HG03521 (cell line): ENCODE results near the gene SPATA31C1.
"Not testable (repeated sequence)": the region's sequence is repeated elsewhere in the genome, so short reads cannot be mapped to it uniquely, and the experiment has no call there.

ENCODE experiments used
- ATAC-seq: cut with Tn5 transposase; IDR thresholded peaks from one replicate; pipeline ENCODE4 v1.9.1; 2021; ENCODE audit warnings: mild to moderate bottlenecking, moderate library complexity; ENCODE audit not compliant: unreplicated experiment

The SPATA31C1 gene

GRCh38 chr9:87917662-87918061 lies at the start of gene SPATA31C1:
Gene SPATA31C1 (plus strand): TSS chr9:87917962.
- ATAC-seq, result not testable (repeated sequence)

GRCh38 chr9:87868175-87868574 lies 49.6 kb upstream of the SPATA31C1 start:
- no peak for ATAC-seq

GRCh38 chr9:87868635-87869034 lies 49.1 kb upstream of the SPATA31C1 start:
- ATAC-seq, result no peak

- ATAC-seq, result no peak
Observed at GRCh38 chr9:87869082-87869481, 48.7 kb upstream of the SPATA31C1 start.

- ATAC-seq, result no peak
Observed at GRCh38 chr9:87871425-87872078, 46.2 kb upstream of the SPATA31C1 start.

- no peak for ATAC-seq
Observed at GRCh38 chr9:87872079-87872624, 45.6 kb upstream of the SPATA31C1 start.

GRCh38 chr9:87873607-87874303 lies 44.0 kb upstream of the SPATA31C1 start:
- ATAC-seq, result no peak

- no peak for ATAC-seq
Observed at GRCh38 chr9:87874304-87874623, 43.5 kb upstream of the SPATA31C1 start.

GRCh38 chr9:87875060-87875459 lies 42.7 kb upstream of the SPATA31C1 start:
- no peak for ATAC-seq

- no peak for ATAC-seq
Observed at GRCh38 chr9:87875831-87876545, 41.8 kb upstream of the SPATA31C1 start.

GRCh38 chr9:87876708-87877107 lies 41.1 kb upstream of the SPATA31C1 start:
- ATAC-seq, result no peak

- no peak for ATAC-seq
Observed at GRCh38 chr9:87878989-87879511, 38.7 kb upstream of the SPATA31C1 start.

- no peak for ATAC-seq
Observed at GRCh38 chr9:87880116-87880515, 37.6 kb upstream of the SPATA31C1 start.

GRCh38 chr9:87880683-87881082 lies 37.1 kb upstream of the SPATA31C1 start:
- no peak for ATAC-seq

GRCh38 chr9:87882627-87883026 lies 35.1 kb upstream of the SPATA31C1 start, which contains the start of gene SPATA31E1:
Gene SPATA31E1 (plus strand): TSS chr9:87882877. CDS start chr9:87882892, 15 bp downstream.
- no peak for ATAC-seq

GRCh38 chr9:87883274-87883673 lies 34.5 kb upstream of the SPATA31C1 start:
- ATAC-seq, result no peak

- no peak for ATAC-seq
Observed at GRCh38 chr9:87883990-87884389, 33.8 kb upstream of the SPATA31C1 start.

GRCh38 chr9:87884578-87885459 lies 32.9 kb upstream of the SPATA31C1 start:
- ATAC-seq, result no peak

- ATAC-seq, result no peak
Observed at GRCh38 chr9:87885484-87886189, 32.1 kb upstream of the SPATA31C1 start.
